GM23338 (cell line): ENCODE results near the gene MIF. TPM values are rescaled to one million over a fixed set of nuclear protein-coding genes. Genes with fewer than 3 reads are reported as not detected.
A peak's percentile ranks its signal among the peaks of the same experiment; 100 is the strongest.

Experiments
- ATAC-seq: fragments of 200-7000 bp; cut with Tn5 transposase; 3 replicates; pipeline ENCODE4 v1.9.1; 2020
- DNase-seq: peaks from one replicate; pipeline ENCODE4 v3.0.0-alpha.2; 2015; ENCODE audit warnings: low spot score
- H2AFZ ChIP-seq: fragments of 200-600 bp; sonication (generic); 2 replicates; pipeline ENCODE4 v1.8.0; 2016; ENCODE audit warnings: antibody characterized with exemption, mild to moderate bottlenecking, moderate library complexity
- H3F3A ChIP-seq: fragments of 200-600 bp; sonication (generic); replicated peaks from 2 replicates; pipeline ENCODE4 v1.8.0; 2017; ENCODE audit warnings: antibody characterized with exemption, mixed run types, low read depth
- H3K27ac ChIP-seq: fragments of 200-600 bp; sonication (generic); 2 replicates; pipeline ENCODE4 v1.6.1; 2016; ENCODE audit warnings: low read depth
- H3K27me3 ChIP-seq: fragments of 200-600 bp; sonication (generic); 2 replicates; pipeline ENCODE4 v1.8.0; 2016; ENCODE audit warnings: mild to moderate bottlenecking, mixed run types, moderate library complexity; ENCODE audit not compliant: insufficient read depth
- H3K36me3 ChIP-seq: fragments of 200-600 bp; sonication (generic); 2 replicates; pipeline ENCODE4 v1.8.0; 2016; ENCODE audit warnings: mild to moderate bottlenecking; ENCODE audit not compliant: insufficient read depth
- H3K4me1 ChIP-seq: fragments of 200-600 bp; sonication (generic); 2 replicates; pipeline ENCODE4 v1.8.0; 2016; ENCODE audit warnings: mild to moderate bottlenecking, moderate library complexity; ENCODE audit not compliant: insufficient read depth
- H3K4me2 ChIP-seq: fragments of 200-600 bp; sonication (generic); 2 replicates; pipeline ENCODE4 v1.7.1; 2017; ENCODE audit warnings: mixed run types
- H3K4me3 ChIP-seq: fragments of 200-600 bp; sonication (generic); 2 replicates; pipeline ENCODE4 v1.6.1; 2016; ENCODE audit warnings: mixed run types
- H3K79me2 ChIP-seq: fragments of 200-600 bp; sonication (generic); replicated peaks from 2 replicates; pipeline ENCODE4 v1.8.0; 2017; ENCODE audit warnings: mild to moderate bottlenecking; ENCODE audit not compliant: insufficient read depth
- H3K9me2 ChIP-seq: fragments of 200-600 bp; sonication (generic); 2 replicates; pipeline ENCODE4 v1.8.0; 2017; ENCODE audit not compliant: insufficient read depth
- H4K20me1 ChIP-seq: fragments of 200-600 bp; sonication (generic); replicated peaks from 2 replicates; pipeline ENCODE4 v1.8.0; 2017; ENCODE audit warnings: mild to moderate bottlenecking; ENCODE audit not compliant: insufficient read depth
- H3K27ac Mint-ChIP-seq: 2 replicates; pipeline ENCODE4 v1.8.0; 2020; ENCODE audit warnings: inconsistent platforms, mild to moderate bottlenecking, moderate library complexity, mixed read lengths
- H3K27me3 Mint-ChIP-seq: 3 replicates; pipeline ENCODE4 v1.8.0; 2022; ENCODE audit warnings: low read depth, mild to moderate bottlenecking, moderate library complexity, mixed read lengths, inconsistent platforms; ENCODE audit not compliant: insufficient read depth, poor library complexity
- H3K36me3 Mint-ChIP-seq: 3 replicates; pipeline ENCODE4 v1.8.0; 2021; ENCODE audit warnings: low read depth, mild to moderate bottlenecking, inconsistent platforms, moderate library complexity, mixed read lengths
- H3K4me1 Mint-ChIP-seq: 3 replicates; pipeline ENCODE4 v1.8.0; 2020; ENCODE audit warnings: mild to moderate bottlenecking, inconsistent platforms, mixed read lengths
- H3K4me3 Mint-ChIP-seq: 3 replicates; pipeline ENCODE4 v1.8.0; 2021; ENCODE audit warnings: moderate library complexity, mild to moderate bottlenecking, inconsistent platforms, mixed read lengths
- H3K9me3 Mint-ChIP-seq: 3 replicates; pipeline ENCODE4 v1.8.0; 2020; ENCODE audit warnings: moderate library complexity, mild to moderate bottlenecking, inconsistent platforms, mixed read lengths
- CTCF ChIP-seq, 2 experiments: fragments of 200-600 bp in 1 of 2; sonication (generic) in 1 of 2; conservative IDR thresholded peaks; 2 replicates each; pipeline versions ENCODE4 v1.5.1 to v1.6.1; 2016 to 2017; ENCODE audit warnings: antibody characterized with exemption in 2 of 2, low read depth in 2 of 2, mild to moderate bottlenecking in 2 of 2, moderate library complexity in 1 of 2
- EZH2 ChIP-seq: fragments of 200-600 bp; sonication (generic); IDR thresholded peaks from one replicate; pipeline ENCODE4 v1.8.0; 2017; ENCODE audit warnings: antibody characterized with exemption, mild to moderate bottlenecking, low read depth; ENCODE audit not compliant: unreplicated experiment
- POLR2AphosphoS5 ChIP-seq: IDR thresholded peaks from 2 replicates; pipeline ENCODE4 v1.6.1; 2016; ENCODE audit warnings: antibody characterized with exemption, low read depth
- STAT1 ChIP-seq: IDR thresholded peaks from one replicate; pipeline ENCODE4 v1.6.1; 2016; ENCODE audit warnings: antibody characterized with exemption; ENCODE audit not compliant: unreplicated experiment
- ZNF114 ChIP-seq: fragments of 250-450 bp; sonication (Bioruptor Pico); IDR thresholded peaks from 2 replicates; pipeline ENCODE4 v1.5.0; 2020; ENCODE audit warnings: mild to moderate bottlenecking, moderate library complexity
- ZNF331 ChIP-seq: fragments of 250-450 bp; sonication (Bioruptor Pico); IDR thresholded peaks from 2 replicates; pipeline ENCODE4 v1.5.0; 2020; ENCODE audit warnings: low read depth, mild to moderate bottlenecking, moderate library complexity
- ZNF462 ChIP-seq: fragments of 250-450 bp; sonication (Bioruptor Pico); IDR thresholded peaks from 2 replicates; pipeline ENCODE4 v1.5.0; 2020; ENCODE audit warnings: mild to moderate bottlenecking, moderate library complexity
- polyA plus RNA-seq: library from polyadenylated mRNA; unstranded; fragments of >200 nt; fragmentation: Nextera tagmentation; extraction: Ambion mirVana; gene quantifications from 2 replicates; pipeline ENCODE4 v1.2.1, GENCODE V29; 2016
- total RNA-seq: library from RNA; depleted of rRNA; stranded (reverse); fragments of >200 nt; shearing (Covaris generic); gene quantifications from 2 replicates; pipeline ENCODE4 v1.2.3, GENCODE V29; 2014
- TF ChIP-seq, protein P1 (sequence below): IDR thresholded peaks from 2 replicates; pipeline ENCODE4 v1.6.1; 2016; ENCODE audit warnings: antibody characterized with exemption

MIF gene
- total and polyA plus RNA-seq, 2 experiments from 2014 or later, result 800 to 5,205 TPM

DNA sequence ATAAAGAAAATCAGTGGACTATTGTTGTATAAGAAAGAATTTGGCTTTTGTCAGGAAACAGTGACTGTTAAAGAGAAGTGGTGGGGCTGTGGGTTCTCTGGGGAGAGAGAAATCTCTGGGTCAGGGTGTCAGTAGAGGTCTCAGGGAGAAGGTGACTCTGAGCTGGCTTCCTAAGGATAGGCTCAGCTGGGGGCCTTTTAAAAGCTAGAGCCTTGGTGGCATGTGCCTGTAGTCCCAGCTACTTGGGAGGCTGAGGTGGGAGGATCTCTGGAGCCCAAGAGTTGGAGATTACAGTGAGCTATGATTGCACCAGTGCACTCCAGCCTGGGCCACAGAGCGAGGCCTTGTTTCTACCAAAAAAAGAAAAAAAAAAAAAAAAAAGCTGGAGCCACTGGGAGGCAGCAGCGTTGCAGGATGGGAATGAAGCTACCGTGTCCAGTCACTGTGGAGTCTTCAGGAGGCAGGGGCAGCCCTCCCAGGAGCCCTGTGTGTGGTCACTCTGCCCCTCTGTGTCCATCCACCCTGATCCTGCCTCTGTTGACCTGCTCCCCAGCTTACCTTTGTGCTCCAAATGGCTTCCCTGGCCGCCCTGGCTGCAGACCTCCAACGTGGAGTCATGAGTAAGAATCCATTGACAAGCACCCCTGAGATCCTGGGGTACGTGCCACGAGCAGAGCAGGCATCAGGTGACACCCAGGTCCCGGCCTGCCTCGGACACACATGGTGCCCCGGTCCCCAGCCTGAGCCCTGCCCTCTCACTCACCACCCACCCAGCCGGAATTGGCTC is 5.4 kb upstream of the MIF start:
- Histone ChIP-seq H2AFZ (no peak overlapping the region), H3K4me1 (peaks cover 7% of the 10 kb centered on the region; the same call in 1 of the 2 replicates), H3K4me2 (no peak overlapping the region), H3K79me2 (no peaks in the 10 kb centered on the region), H3F3A (peaks cover 12% of the 10 kb centered on the region; the same call in 1 of the 2 replicates), H3K36me3 (no peaks in the 10 kb centered on the region), H3K27me3 (no peaks in the 10 kb centered on the region), H4K20me1 (no peaks in the 10 kb centered on the region), H3K9me2 (no peaks in the 10 kb centered on the region), H3K27ac (no peak overlapping the region), H3K4me3 (no peak overlapping the region)
- ATAC-seq (peak; percentile 44), DNase-seq (peak; percentile 54)
- peaks cover 21% of the 10 kb centered on the region for H3K27me3 Mint-ChIP-seq
- H3K36me3 Mint-ChIP-seq, result peaks cover 34% of the 10 kb centered on the region
- H3K27ac Mint-ChIP-seq, result 0 out of 2 replicates have a peak overlapping the region, but pooled peaks have one; percentile 59
- no peak for TF ChIP-seq POLR2AphosphoS5
- TF ChIP-seq STAT1, result no peak
- TF ChIP-seq, protein P1, sequence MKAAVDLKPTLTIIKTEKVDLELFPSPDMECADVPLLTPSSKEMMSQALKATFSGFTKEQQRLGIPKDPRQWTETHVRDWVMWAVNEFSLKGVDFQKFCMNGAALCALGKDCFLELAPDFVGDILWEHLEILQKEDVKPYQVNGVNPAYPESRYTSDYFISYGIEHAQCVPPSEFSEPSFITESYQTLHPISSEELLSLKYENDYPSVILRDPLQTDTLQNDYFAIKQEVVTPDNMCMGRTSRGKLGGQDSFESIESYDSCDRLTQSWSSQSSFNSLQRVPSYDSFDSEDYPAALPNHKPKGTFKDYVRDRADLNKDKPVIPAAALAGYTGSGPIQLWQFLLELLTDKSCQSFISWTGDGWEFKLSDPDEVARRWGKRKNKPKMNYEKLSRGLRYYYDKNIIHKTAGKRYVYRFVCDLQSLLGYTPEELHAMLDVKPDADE, result no peak
- TF ChIP-seq ZNF331, result no peak
- TF ChIP-seq CTCF (conservative IDR thresholded peaks at IDR 0.05; ENCODE audit: low read depth in 2 of 2), result peak; percentile 31 to 57; a peak in 3 of 4 replicates
- no peak for TF ChIP-seq ZNF462 (CRISPR knock-in tag)
- TF ChIP-seq EZH2, result no peak
- no peak for TF ChIP-seq ZNF114 (CRISPR knock-in tag)
- no peak overlapping the region; the same call in 2 of the 3 replicates for H3K4me3 Mint-ChIP-seq
- H3K4me1 Mint-ChIP-seq, result peaks cover 22% of the 10 kb centered on the region
- peaks cover 24% of the 10 kb centered on the region for H3K9me3 Mint-ChIP-seq
